ENCODE data around the gene QRICH1. TPM values are rescaled to one million over a fixed set of nuclear protein-coding genes. Genes with fewer than 3 reads are reported as not detected.

QRICH1 gene
- total RNA-seq, 1 donor from 2014 or later: 56.0 TPM

GRCh38 chr3:49025793-49026520, 67.9 kb downstream of the QRICH1 start:
- DNase-seq (ENCODE audit: low read depth): no peak
- Histone ChIP-seq H3K4me3 (ENCODE audit: low read depth, low read length) (no peak overlapping the region), H3K27me3 (ENCODE audit: control insufficient read depth, insufficient read depth, low read length) (no peaks in the 10 kb centered on the region), H3K36me3 (ENCODE audit: control insufficient read depth, insufficient read depth, low read length) (peaks cover 4% of the 10 kb centered on the region)
- TF ChIP-seq CTCF (IDR thresholded peaks at IDR 0.05; ENCODE audit: insufficient read depth, low read length, poor library complexity, severe bottlenecking): no peak

GRCh38 chr3:49025005-49025792, 68.7 kb downstream of the QRICH1 start:
- Histone ChIP-seq H3K36me3 (ENCODE audit: control insufficient read depth, insufficient read depth, low read length) (peaks cover 4% of the 10 kb centered on the region), H3K27me3 (ENCODE audit: control insufficient read depth, insufficient read depth, low read length) (no peaks in the 10 kb centered on the region), H3K4me3 (ENCODE audit: low read depth, low read length) (no peak overlapping the region)
- TF ChIP-seq CTCF (IDR thresholded peaks at IDR 0.05; ENCODE audit: insufficient read depth, low read length, poor library complexity, severe bottlenecking): no peak
- no peak for DNase-seq (ENCODE audit: low read depth)

- no peak for TF ChIP-seq CTCF (IDR thresholded peaks at IDR 0.05; ENCODE audit: insufficient read depth, low read length, poor library complexity, severe bottlenecking)
- H3K4me3 ChIP-seq (ENCODE audit: low read depth, low read length): no peak overlapping the region
- DNase-seq (ENCODE audit: low read depth): no peak
- peaks cover 4% of the 10 kb centered on the region for H3K36me3 ChIP-seq (ENCODE audit: control insufficient read depth, insufficient read depth, low read length)
- no peaks in the 10 kb centered on the region for H3K27me3 ChIP-seq (ENCODE audit: control insufficient read depth, insufficient read depth, low read length)
Observed at GRCh38 chr3:49024449-49024848, 69.4 kb downstream of the QRICH1 start.

GRCh38 chr3:49023775-49024174, 70.1 kb downstream of the QRICH1 start:
- no peak overlapping the region for H3K4me3 ChIP-seq (ENCODE audit: low read depth, low read length)
- no peak for TF ChIP-seq CTCF (IDR thresholded peaks at IDR 0.05; ENCODE audit: insufficient read depth, low read length, poor library complexity, severe bottlenecking)
- peaks cover 4% of the 10 kb centered on the region for H3K36me3 ChIP-seq (ENCODE audit: control insufficient read depth, insufficient read depth, low read length)
- DNase-seq (ENCODE audit: low read depth): no peak
- H3K27me3 ChIP-seq (ENCODE audit: control insufficient read depth, insufficient read depth, low read length): no peaks in the 10 kb centered on the region

GRCh38 chr3:49022688-49023171, 71.1 kb downstream of the QRICH1 start:
- DNase-seq (ENCODE audit: low read depth): no peak
- H3K36me3 ChIP-seq (ENCODE audit: control insufficient read depth, insufficient read depth, low read length): peaks cover 4% of the 10 kb centered on the region
- TF ChIP-seq CTCF (IDR thresholded peaks at IDR 0.05; ENCODE audit: insufficient read depth, low read length, poor library complexity, severe bottlenecking): no peak

More at GRCh38 chr3:49022688-49023171, 71.1 kb downstream of the QRICH1 start:
- Histone ChIP-seq H3K4me3 (ENCODE audit: low read depth, low read length) (peak overlapping the region; percentile 88), H3K27me3 (ENCODE audit: control insufficient read depth, insufficient read depth, low read length) (no peaks in the 10 kb centered on the region)
